Neuronal stem cell (in vitro differentiated cells): ENCODE results near the gene IMMP2L.

ENCODE experiments used
- DNase-seq: peaks from one replicate; pipeline ENCODE4 v3.0.0-alpha.2; 2013; ENCODE audit warnings: low spot score
- H2AFZ ChIP-seq: one replicate; pipeline ENCODE4 v1.6.1; 2013; ENCODE audit warnings: mild to moderate bottlenecking, low read length, inconsistent platforms
- H2AK5ac ChIP-seq: 2 replicates; pipeline ENCODE4 v1.6.1; 2013; ENCODE audit warnings: low read depth, mild to moderate bottlenecking, inconsistent platforms, low read length, moderate library complexity, mixed read lengths
- H2BK120ac ChIP-seq: 2 replicates; pipeline ENCODE4 v1.6.1; 2013; ENCODE audit warnings: low read depth, mild to moderate bottlenecking, inconsistent platforms, low read length, moderate library complexity, mixed read lengths
- H2BK12ac ChIP-seq: one replicate; pipeline ENCODE4 v1.6.1; 2013; ENCODE audit warnings: low read length, inconsistent platforms
- H2BK15ac ChIP-seq: 2 replicates; pipeline ENCODE4 v1.6.1; 2013; ENCODE audit warnings: mild to moderate bottlenecking, low read length, inconsistent platforms, mixed read lengths
- H2BK5ac ChIP-seq: one replicate; pipeline ENCODE4 v1.6.1; 2013; ENCODE audit warnings: inconsistent platforms, mild to moderate bottlenecking, low read length, moderate library complexity
- H3K14ac ChIP-seq: one replicate; pipeline ENCODE4 v1.6.1; 2013; ENCODE audit warnings: low read length, inconsistent platforms
- H3K18ac ChIP-seq: 2 replicates; pipeline ENCODE4 v1.6.1; 2013; ENCODE audit warnings: low read length, inconsistent platforms
- H3K23ac ChIP-seq: 2 replicates; pipeline ENCODE4 v1.6.1; 2013; ENCODE audit warnings: low read depth, mild to moderate bottlenecking, mixed read lengths, low read length, inconsistent platforms; ENCODE audit not compliant: poor library complexity
- H3K27ac ChIP-seq: replicated peaks from 3 replicates; pipeline ENCODE4 v1.5.1; 2013; ENCODE audit warnings: low read length, inconsistent platforms
- H3K27me3 ChIP-seq, 3 experiments: 2 replicates each; pipeline ENCODE4 v1.6.1; 2013; ENCODE audit warnings: low read length in 3 of 3, mild to moderate bottlenecking in 2 of 3, inconsistent platforms in 1 of 3, low read depth in 1 of 3, mixed read lengths in 1 of 3, moderate library complexity in 1 of 3; ENCODE audit not compliant: control insufficient read depth in 3 of 3, insufficient read depth in 3 of 3
- H3K36me3 ChIP-seq, 2 donors: replicated peaks in 1 of 2; 2 replicates each; pipeline ENCODE4 v1.6.1; 2013; ENCODE audit warnings: low read length in 2 of 2; ENCODE audit not compliant: control insufficient read depth in 2 of 2, insufficient read depth in 2 of 2
- H3K4ac ChIP-seq: 2 replicates; pipeline ENCODE4 v1.6.1; 2013; ENCODE audit warnings: inconsistent platforms, mild to moderate bottlenecking, low read length, moderate library complexity
- H3K4me1 ChIP-seq, 2 donors: 1 replicate in 1 of 2; 2 replicates in 1 of 2; pipeline ENCODE4 v1.6.1; 2013; ENCODE audit warnings: low read length in 2 of 2, low read depth in 1 of 2; ENCODE audit not compliant: control insufficient read depth in 2 of 2, insufficient read depth in 1 of 2
- H3K4me2 ChIP-seq: one replicate; pipeline ENCODE4 v1.6.1; 2013; ENCODE audit warnings: mild to moderate bottlenecking, low read length, inconsistent platforms; ENCODE audit not compliant: insufficient read depth, poor library complexity, severe bottlenecking
- H3K4me3 ChIP-seq, 2 donors: 2 replicates each; pipeline ENCODE4 v1.5.1; 2013; ENCODE audit warnings: low read length in 2 of 2, mild to moderate bottlenecking in 2 of 2, inconsistent platforms in 1 of 2, moderate library complexity in 1 of 2
- H3K79me1 ChIP-seq: one replicate; pipeline ENCODE4 v1.6.1; 2013; ENCODE audit warnings: low read depth, mild to moderate bottlenecking, inconsistent platforms, low read length, moderate library complexity
- H3K9ac ChIP-seq: one replicate; pipeline ENCODE4 v1.6.1; 2013; ENCODE audit warnings: mild to moderate bottlenecking, low read depth, low read length, inconsistent platforms; ENCODE audit not compliant: poor library complexity
- H3K9me3 ChIP-seq, 2 donors: replicated peaks in 1 of 2; 2 replicates each; pipeline versions ENCODE3 to v1.6.1; 2013; ENCODE audit warnings: low read length in 2 of 2, mild to moderate bottlenecking in 2 of 2, inconsistent platforms in 1 of 2, low read depth in 1 of 2, mixed read lengths in 1 of 2, moderate library complexity in 1 of 2; ENCODE audit not compliant: control insufficient read depth in 2 of 2, insufficient read depth in 1 of 2
- H4K8ac ChIP-seq: one replicate; pipeline ENCODE4 v1.6.1; 2013; ENCODE audit warnings: low read depth, mild to moderate bottlenecking, inconsistent platforms, low read length, moderate library complexity
- H4K91ac ChIP-seq: one replicate; pipeline ENCODE4 v1.6.1; 2013; ENCODE audit warnings: low read length, low read depth, mild to moderate bottlenecking, inconsistent platforms; ENCODE audit not compliant: poor library complexity
- WGBS, 2 donors: extraction: QIAGEN DNeasy Blood & Tissue Kit; methylation state at CpG; one replicate each; pipeline ENCODE4 v1.1.7; 2013; ENCODE audit warnings: missing lambda C conversion rate in 2 of 2, mixed read lengths in 1 of 2; ENCODE audit not compliant: insufficient read length in 2 of 2, insufficient replicate concordance in 1 of 2; ENCODE audit errors: extremely low coverage in 2 of 2; 5-methylcytosine and 5-hydroxymethylcytosine counted together

The IMMP2L gene

DNA sequence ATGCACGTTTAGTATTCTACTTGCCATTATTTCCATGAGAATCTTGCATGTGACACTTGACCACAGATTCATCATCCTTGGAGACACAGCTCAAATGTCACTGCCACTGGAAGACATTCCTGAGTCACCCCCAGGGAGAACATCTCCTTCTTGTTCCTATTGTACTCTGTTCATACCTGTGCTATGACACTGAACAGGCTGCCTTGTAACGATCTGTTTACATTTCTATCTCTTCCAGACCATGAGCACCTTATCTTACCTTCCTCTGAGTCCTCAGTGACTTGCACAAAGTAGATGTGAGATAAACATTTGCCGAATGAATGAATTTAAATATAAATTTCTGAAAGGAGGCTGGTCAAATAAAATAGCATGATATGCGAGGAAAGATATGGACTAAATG is 803.2 kb downstream of the IMMP2L start:
- H2BK120ac ChIP-seq = no peak overlapping the region
- no peaks in the 10 kb centered on the region for H3K36me3 ChIP-seq
- H3K9ac ChIP-seq = no peak overlapping the region
- H3K9me3 ChIP-seq = no peaks in the 10 kb centered on the region
- H4K91ac ChIP-seq = no peak overlapping the region
- H4K8ac ChIP-seq = no peak overlapping the region
- H3K23ac ChIP-seq = no peak overlapping the region
- H2BK15ac ChIP-seq = no peak overlapping the region
- no peak overlapping the region for H3K4me3 ChIP-seq
- no peak overlapping the region for H3K4ac ChIP-seq
- H3K14ac ChIP-seq = no peak overlapping the region
- H3K4me2 ChIP-seq = no peak overlapping the region
- no peaks in the 10 kb centered on the region for H3K27me3 ChIP-seq
- H3K79me1 ChIP-seq = no peaks in the 10 kb centered on the region
- no CpG with 5 or more reads among the region's 4 CpGs for WGBS, 2 donors
- H2BK5ac ChIP-seq = no peak overlapping the region
- no peak overlapping the region for H3K18ac ChIP-seq
- H3K27ac ChIP-seq = no peak overlapping the region
- H3K4me1 ChIP-seq = peaks cover 0 to 18% of the 10 kb centered on the region in 2 donors
- no peak for DNase-seq
- no peak overlapping the region for H2BK12ac ChIP-seq
- no peak overlapping the region for H2AK5ac ChIP-seq
- H2AFZ ChIP-seq = no peak overlapping the region

DNA sequence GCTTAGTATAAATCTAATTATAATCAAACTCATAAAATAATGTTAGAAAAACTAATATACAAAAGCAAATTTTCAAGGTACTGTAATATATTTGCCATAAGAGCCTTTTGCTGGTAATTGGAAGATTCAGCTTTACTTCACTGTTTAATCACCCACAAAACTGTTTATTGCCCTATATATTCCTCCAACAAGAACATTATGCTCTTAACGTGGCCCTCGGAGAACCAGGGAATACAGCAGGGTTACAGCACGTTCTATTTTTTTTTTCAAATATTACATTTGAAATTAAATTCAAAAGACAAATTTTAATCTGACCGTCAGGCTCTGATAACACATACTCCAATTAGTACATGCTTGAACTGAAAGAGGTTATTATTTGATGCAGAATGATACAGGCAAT is 807.6 kb downstream of the IMMP2L start:
- no peaks in the 10 kb centered on the region for H3K79me1 ChIP-seq
- H3K4ac ChIP-seq = no peak overlapping the region
- H2BK12ac ChIP-seq = no peak overlapping the region
- H4K8ac ChIP-seq = no peak overlapping the region
- H3K27me3 ChIP-seq = no peaks in the 10 kb centered on the region
- H3K18ac ChIP-seq = no peak overlapping the region
- H3K27ac ChIP-seq = no peak overlapping the region
- H3K14ac ChIP-seq = no peak overlapping the region
- H2AK5ac ChIP-seq = no peak overlapping the region
- no peak overlapping the region for H4K91ac ChIP-seq
- H3K4me1 ChIP-seq = peaks cover 0 to 10% of the 10 kb centered on the region in 2 donors
- no peak overlapping the region for H3K23ac ChIP-seq
- H3K36me3 ChIP-seq = no peaks in the 10 kb centered on the region
- no peak overlapping the region for H3K9ac ChIP-seq
- H3K9me3 ChIP-seq = no peaks in the 10 kb centered on the region
- no peak overlapping the region for H2BK5ac ChIP-seq
- H3K4me3 ChIP-seq = no peak overlapping the region
- H2AFZ ChIP-seq = no peak overlapping the region
- no CpG with 5 or more reads among the region's 4 CpGs for WGBS, 2 donors
- no peak for DNase-seq
- H3K4me2 ChIP-seq = no peak overlapping the region
- H2BK120ac ChIP-seq = no peak overlapping the region
- no peak overlapping the region for H2BK15ac ChIP-seq

DNA sequence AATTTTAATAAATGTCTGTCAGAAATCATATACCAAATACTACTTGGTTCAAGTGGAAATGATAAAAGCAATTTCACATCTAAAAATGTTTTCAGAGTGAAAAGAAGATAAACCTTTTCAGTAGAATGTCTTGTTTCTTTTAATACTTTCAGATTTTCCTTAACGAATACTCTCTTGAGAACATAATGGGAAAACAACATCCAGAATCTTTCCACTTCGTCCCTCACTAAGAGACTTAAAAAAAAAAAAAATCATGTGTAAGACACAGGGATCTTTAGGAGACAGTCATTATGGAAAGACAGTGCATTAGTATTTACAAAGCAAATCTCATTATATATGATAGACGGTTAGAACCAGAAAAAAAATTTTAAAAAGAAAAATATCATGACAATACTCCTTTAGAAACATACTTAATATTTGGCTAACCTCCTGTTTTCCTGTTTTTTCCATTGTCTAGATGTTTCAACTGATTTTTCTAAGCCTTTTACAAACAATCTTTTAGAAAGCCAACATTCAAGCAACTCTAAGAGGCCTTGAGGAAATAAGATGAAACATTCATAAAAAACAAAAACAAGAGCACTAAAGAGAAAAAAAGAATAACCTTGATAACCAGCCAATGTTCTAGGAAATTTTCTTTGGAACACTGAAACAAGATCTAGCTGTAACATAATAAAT is 811.2 kb downstream of the IMMP2L start:
- Histone ChIP-seq H3K27me3 (no peaks in the 10 kb centered on the region), H3K27ac (no peak overlapping the region), H2BK120ac (no peak overlapping the region), H3K9me3 (no peaks in the 10 kb centered on the region), H4K8ac (no peak overlapping the region), H3K4me2 (no peak overlapping the region), H3K4ac (no peak overlapping the region), H4K91ac (no peak overlapping the region), H3K23ac (no peak overlapping the region), H3K36me3 (no peaks in the 10 kb centered on the region), H3K79me1 (no peaks in the 10 kb centered on the region), H3K9ac (no peak overlapping the region), H3K14ac (no peak overlapping the region), H2BK15ac (no peak overlapping the region), H2AK5ac (no peak overlapping the region), H3K18ac (no peak overlapping the region), H2AFZ (no peak overlapping the region), H2BK5ac (no peak overlapping the region), H3K4me1 (peaks cover 0 to 1% of the 10 kb centered on the region in 2 donors), H3K4me3 (no peak overlapping the region), H2BK12ac (no peak overlapping the region)
- DNase-seq = no peak
- no CpG with 5 or more reads among the region's 3 CpGs for WGBS, 2 donors

DNA sequence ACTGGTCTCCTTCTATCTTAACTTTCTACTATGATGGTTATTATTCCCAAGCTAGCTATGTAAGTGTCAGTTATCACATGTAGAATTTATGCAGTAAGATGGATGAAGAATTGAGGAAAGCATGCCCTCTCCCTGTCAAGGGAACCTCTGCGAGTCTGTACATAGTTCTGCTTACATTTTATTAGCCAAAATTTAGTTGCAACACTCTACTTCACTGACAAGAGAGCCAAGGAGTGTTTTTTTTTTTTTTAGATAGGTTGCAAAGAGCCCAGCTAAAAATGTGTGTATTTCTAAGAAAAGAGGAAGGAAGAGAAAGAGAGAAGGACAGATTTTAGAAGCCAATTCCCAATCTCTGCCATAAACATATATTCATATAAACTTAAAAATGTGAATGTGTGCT is 829.1 kb downstream of the IMMP2L start:
- H3K4me2 ChIP-seq = no peak overlapping the region
- no peak for DNase-seq

More for the DNA sequence above, 829.1 kb downstream of the IMMP2L start:
- Histone ChIP-seq H2BK12ac (no peak overlapping the region), H2BK5ac (no peak overlapping the region), H3K4me3 (no peak overlapping the region), H3K79me1 (no peaks in the 10 kb centered on the region), H3K9ac (no peak overlapping the region), H3K18ac (no peak overlapping the region), H4K91ac (no peak overlapping the region), H4K8ac (no peak overlapping the region), H3K9me3 (no peaks in the 10 kb centered on the region), H2BK120ac (no peak overlapping the region), H2AK5ac (no peak overlapping the region), H3K4me1 (no peaks in the 10 kb centered on the region), H3K27me3 (no peaks in the 10 kb centered on the region), H3K27ac (no peak overlapping the region), H3K4ac (no peak overlapping the region), H3K14ac (no peak overlapping the region), H3K36me3 (no peaks in the 10 kb centered on the region), H2AFZ (no peak overlapping the region), H3K23ac (no peak overlapping the region), H2BK15ac (no peak overlapping the region)
- no CpG with 5 or more reads among the region's 1 CpG for WGBS, 2 donors
